ENCODE measurements around the gene GRIP1.

Gene GRIP1

DNA sequence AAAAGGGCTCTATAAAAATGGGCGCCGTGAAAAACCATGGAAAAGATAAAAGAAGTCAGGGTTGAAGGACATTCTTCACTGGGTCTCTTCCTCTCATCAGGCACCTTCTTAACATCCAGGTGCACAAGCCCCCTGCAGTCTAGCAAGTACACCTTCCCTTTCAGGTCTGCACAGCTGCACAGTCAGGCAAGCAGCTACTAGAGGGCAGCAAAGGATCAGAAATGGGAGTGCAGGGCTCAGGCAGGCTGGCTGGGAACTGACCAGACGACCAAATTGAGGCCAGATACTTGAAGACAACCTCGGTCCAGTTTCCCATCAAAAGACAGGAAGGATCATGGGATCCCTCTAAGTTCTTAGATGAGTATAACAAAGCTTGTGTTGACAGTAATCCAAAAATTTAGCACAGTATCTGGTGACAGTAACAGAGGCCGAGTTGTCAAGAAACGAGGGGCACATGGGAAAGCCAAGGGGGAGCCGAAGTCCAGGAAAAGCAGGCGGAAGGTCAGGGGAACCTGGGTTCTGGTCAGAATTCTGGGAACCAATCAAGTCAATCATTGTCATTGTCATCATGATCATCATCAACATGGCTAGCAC lies 10.1 kb upstream of the GRIP1 start:
- H3K27ac ChIP-seq, result no peak overlapping the region
- TF ChIP-seq, protein P1, sequence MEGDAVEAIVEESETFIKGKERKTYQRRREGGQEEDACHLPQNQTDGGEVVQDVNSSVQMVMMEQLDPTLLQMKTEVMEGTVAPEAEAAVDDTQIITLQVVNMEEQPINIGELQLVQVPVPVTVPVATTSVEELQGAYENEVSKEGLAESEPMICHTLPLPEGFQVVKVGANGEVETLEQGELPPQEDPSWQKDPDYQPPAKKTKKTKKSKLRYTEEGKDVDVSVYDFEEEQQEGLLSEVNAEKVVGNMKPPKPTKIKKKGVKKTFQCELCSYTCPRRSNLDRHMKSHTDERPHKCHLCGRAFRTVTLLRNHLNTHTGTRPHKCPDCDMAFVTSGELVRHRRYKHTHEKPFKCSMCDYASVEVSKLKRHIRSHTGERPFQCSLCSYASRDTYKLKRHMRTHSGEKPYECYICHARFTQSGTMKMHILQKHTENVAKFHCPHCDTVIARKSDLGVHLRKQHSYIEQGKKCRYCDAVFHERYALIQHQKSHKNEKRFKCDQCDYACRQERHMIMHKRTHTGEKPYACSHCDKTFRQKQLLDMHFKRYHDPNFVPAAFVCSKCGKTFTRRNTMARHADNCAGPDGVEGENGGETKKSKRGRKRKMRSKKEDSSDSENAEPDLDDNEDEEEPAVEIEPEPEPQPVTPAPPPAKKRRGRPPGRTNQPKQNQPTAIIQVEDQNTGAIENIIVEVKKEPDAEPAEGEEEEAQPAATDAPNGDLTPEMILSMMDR (conservative IDR thresholded peaks at IDR 0.05), result peak; percentile 88

DNA sequence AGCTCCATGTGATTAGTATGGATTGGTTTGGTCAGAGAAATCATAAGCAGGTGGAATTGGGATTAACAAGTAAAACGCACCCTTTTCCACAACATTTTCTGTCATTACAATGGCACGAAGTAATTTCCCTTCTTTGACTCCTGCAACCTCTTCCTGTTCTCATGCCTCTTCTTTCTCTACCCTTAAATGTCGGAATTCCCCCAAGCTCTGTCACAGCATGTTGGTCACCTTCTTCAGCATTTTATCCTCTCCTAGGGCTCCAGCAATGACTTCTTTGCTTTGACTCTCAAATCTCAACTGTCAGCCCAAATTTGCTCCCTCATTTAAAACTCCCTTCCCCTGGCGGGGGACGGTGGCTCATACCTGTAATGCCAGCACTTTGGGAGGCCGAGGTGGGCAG lies 5.3 kb upstream of the GRIP1 start:
- TF ChIP-seq, protein P1 (conservative IDR thresholded peaks at IDR 0.05), result no peak
- no peak overlapping the region for H3K27ac ChIP-seq

DNA sequence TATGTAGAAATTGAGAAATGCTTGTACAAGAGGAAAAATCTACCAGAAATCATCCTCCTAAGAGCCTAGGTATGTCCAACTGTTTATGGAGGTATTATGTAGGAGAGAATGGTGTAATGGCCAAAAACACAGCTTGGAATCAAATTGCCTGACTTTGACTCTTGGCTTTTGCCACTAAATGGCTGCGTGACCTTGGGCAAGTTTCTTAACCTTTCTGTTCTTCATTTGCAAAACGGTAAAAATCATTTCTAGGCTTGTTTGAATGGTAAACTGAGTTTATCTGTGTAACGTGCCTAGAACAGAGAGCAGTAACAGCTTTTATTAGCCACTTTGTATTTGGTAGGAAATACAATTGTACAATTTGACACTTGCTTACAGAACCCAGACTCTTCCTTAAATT lies 4.9 kb upstream of the GRIP1 start:
- TF ChIP-seq, protein P1 (conservative IDR thresholded peaks at IDR 0.05), result no peak
- no peak overlapping the region for H3K27ac ChIP-seq

DNA sequence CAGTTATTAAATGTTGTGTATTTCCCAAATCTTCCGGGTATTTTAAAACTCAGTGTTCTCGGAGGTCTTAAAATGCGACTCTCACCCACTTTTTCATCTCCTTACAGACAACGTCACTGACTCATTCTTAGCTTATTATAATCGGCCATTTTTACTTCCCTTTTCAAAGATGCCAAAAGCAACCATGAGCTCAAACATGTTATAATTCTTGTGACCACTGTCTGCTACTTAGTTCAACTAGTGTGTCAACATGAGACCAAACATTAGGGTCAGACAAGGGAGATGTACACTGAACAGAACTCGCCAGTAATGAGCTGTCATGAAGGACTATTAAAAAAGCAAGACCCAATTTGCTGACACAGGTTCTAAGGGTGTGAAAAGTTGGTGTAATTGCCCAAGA lies 4.2 kb upstream of the GRIP1 start:
- TF ChIP-seq, protein P1 (conservative IDR thresholded peaks at IDR 0.05), result no peak
- H3K27ac ChIP-seq, result no peak overlapping the region

DNA sequence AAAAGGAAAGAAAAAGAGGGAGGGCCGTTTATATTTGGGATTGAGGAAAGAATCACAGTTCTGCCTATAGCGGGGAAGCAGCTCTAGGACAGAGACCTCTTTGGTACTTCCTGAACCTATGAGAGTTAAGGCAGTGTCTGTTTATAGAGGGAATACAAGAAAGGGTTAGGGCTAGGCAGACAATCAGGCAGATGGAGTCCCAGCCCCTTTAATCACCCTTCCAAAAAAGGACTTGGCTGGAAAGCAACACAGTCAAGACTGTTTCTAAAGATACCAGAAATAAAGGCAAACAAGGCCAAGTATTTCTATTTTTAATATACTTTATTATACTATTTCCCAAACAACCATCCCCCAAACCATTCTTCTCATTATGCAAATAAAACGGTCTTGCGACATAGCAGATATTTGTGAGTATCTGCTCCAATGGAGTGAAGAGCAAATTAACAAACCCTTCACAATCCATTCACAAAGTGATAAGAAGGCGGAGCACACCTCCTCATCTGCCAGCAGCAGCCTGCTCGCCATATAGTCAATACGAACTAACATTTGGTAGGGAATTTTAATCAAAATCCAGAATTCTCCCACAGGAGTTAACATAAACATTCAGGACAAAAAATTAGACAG lies 697 bp upstream of the GRIP1 start:
- H3K27ac ChIP-seq, result no peak overlapping the region
- TF ChIP-seq, protein P1 (conservative IDR thresholded peaks at IDR 0.05), result no peak

DNA sequence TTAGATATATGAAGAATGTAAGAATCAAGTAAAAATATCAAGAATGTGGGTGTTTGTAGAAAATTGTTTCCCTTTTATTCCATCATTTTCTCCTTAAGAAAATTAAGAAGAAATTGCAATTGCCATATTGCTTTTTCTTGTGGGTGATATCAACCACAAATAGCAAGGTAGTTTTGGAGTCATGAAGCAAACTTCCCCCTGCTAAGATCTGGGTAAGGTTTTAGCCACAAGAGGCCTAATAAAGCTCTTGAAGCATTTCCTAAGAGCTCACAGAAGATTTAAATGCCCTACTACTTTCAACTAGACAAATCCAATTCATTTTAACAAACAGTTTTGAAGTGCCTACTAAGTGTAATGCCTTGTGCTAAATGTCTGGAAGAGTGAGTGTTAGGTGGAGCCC lies 2.6 kb downstream of the GRIP1 start:
- TF ChIP-seq, protein P1 (conservative IDR thresholded peaks at IDR 0.05), result no peak
- H3K27ac ChIP-seq, result no peak overlapping the region

DNA sequence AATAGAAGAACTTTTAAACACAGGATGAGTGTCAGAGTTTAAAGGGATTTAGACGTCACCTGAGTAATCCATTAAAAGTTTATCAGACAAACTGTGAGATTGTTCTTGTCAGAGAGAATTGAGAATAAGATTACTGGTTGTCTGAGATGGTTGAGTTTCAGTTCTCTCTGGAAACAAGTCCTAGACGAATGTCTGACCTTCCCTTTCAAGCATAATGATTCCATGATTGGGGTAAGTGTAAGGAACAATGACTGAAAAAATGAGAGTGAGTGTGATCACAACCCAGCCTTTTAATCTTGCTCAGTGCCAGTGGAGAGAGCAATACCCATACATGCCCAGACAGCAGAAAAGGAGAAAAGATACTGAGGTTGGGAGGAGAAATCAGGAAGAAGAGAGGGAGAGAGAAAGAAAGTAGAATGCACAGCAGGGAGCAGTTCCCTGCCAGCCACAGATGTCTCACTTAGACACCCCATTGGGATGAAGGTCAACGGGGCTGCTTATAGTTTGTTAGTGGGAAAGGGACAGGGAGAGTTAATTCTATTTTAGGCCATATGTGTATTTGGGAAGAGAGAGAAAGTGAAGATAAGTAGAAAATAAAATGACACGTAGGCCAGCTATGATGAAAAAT lies 4.3 kb downstream of the GRIP1 start:
- TF ChIP-seq, protein P1 (conservative IDR thresholded peaks at IDR 0.05), result no peak
- no peak overlapping the region for H3K27ac ChIP-seq

Measured in VCaP (cell line).